Natural killer cell (primary cell): Measurements from ENCODE around the gene ATP11A. TPM values are rescaled to one million over a fixed set of nuclear protein-coding genes. Genes with fewer than 3 reads are reported as not detected.

ENCODE experiments used
- ATAC-seq, 3 donors: fragments of 150-1000 bp in 2 of 3; fragments of 200-7000 bp in 1 of 3; cut with Tn5 transposase; 1 replicate in 1 of 3; 2 replicates in 2 of 3; pipeline ENCODE4 v1.10.0; 2021; ENCODE audit warnings: mild to moderate bottlenecking in 2 of 3, moderate library complexity in 2 of 3
- DNase-seq, 2 donors: peaks; one replicate each; pipeline versions ENCODE4 v3.0.0 to v3.0.0-alpha.2; 2013 to 2021; ENCODE audit warnings: mixed read lengths in 1 of 2
- H3K27ac ChIP-seq: one replicate; pipeline ENCODE4 v1.5.1; 2013; ENCODE audit warnings: mild to moderate bottlenecking, low read length
- H3K27me3 ChIP-seq: one replicate; pipeline ENCODE4 v1.6.1; 2013; ENCODE audit warnings: low read length; ENCODE audit not compliant: control insufficient read depth, insufficient read depth
- H3K36me3 ChIP-seq: one replicate; pipeline ENCODE4 v1.6.1; 2013; ENCODE audit warnings: low read length; ENCODE audit not compliant: control insufficient read depth, insufficient read depth
- H3K4me1 ChIP-seq: one replicate; pipeline ENCODE4 v1.6.1; 2013; ENCODE audit warnings: low read length; ENCODE audit not compliant: control insufficient read depth, insufficient read depth
- H3K4me3 ChIP-seq: one replicate; pipeline ENCODE4 v1.5.1; 2013; ENCODE audit warnings: low read length
- H3K9me3 ChIP-seq: one replicate; pipeline ENCODE4 v1.6.1; 2013; ENCODE audit warnings: low read length; ENCODE audit not compliant: control insufficient read depth, insufficient read depth
- H3K27ac Mint-ChIP-seq, 2 donors: one replicate each; pipeline ENCODE4 v1.8.0; 2022; ENCODE audit warnings: mild to moderate bottlenecking in 2 of 2, mixed read lengths in 2 of 2, moderate library complexity in 1 of 2
- H3K27me3 Mint-ChIP-seq, 2 donors: one replicate each; pipeline ENCODE4 v1.8.0; 2022; ENCODE audit warnings: low read depth in 2 of 2, mixed read lengths in 2 of 2
- H3K36me3 Mint-ChIP-seq: one replicate; pipeline ENCODE4 v1.8.0; 2022; ENCODE audit warnings: mixed read lengths
- H3K4me1 Mint-ChIP-seq, 2 donors: one replicate each; pipeline ENCODE4 v1.8.0; 2022; ENCODE audit warnings: mixed read lengths in 2 of 2
- H3K4me3 Mint-ChIP-seq: one replicate; pipeline ENCODE4 v1.8.0; 2022; ENCODE audit warnings: mild to moderate bottlenecking, moderate library complexity, mixed read lengths
- H3K9me3 Mint-ChIP-seq, 2 donors: one replicate each; pipeline ENCODE4 v1.8.0; 2022; ENCODE audit warnings: mixed read lengths in 2 of 2
- CTCF ChIP-seq: fragments of 200-600 bp; IDR thresholded peaks from one replicate; pipeline ENCODE4 v1.8.0; 2022; ENCODE audit warnings: antibody characterized with exemption
- WGBS: methylation state at CpG from one replicate; pipeline ENCODE4 v1.1.7; 2013; ENCODE audit warnings: missing lambda C conversion rate; ENCODE audit not compliant: insufficient coverage; 5-methylcytosine and 5-hydroxymethylcytosine counted together
- intact Hi-C: fragments of 100-400 bp; cut with micrococcal nuclease; formaldehyde crosslinking; loops from one replicate; pipeline ENCODE4 v1.14.2; 2022
- total RNA-seq, 4 donors: library from RNA; stranded (reverse); fragments of 120-200 nt in 1 of 4; gene quantifications; one replicate each; pipeline versions ENCODE4 v1.2.3 to v1.2.4, GENCODE V29; 2013 to 2022

ATP11A gene
- total RNA-seq, 3 donors from 2014 or later (not counting 1 experiment from before 2014, with no cell fraction given), result 47.1 to 68.6 (median 50.7) TPM

- Mint-ChIP-seq H3K27me3 (no peaks in the 10 kb centered on the region), H3K4me1 (peaks cover 6% of the 10 kb centered on the region in 2 donors), H3K36me3 (peaks cover 6% of the 10 kb centered on the region), H3K27ac (no peak overlapping the region), H3K4me3 (no peak overlapping the region), H3K9me3 (no peaks in the 10 kb centered on the region)
- Histone ChIP-seq H3K4me3 (no peak overlapping the region), H3K27me3 (no peaks in the 10 kb centered on the region), H3K36me3 (peaks cover 8% of the 10 kb centered on the region), H3K4me1 (no peaks in the 10 kb centered on the region), H3K27ac (no peak overlapping the region), H3K9me3 (no peaks in the 10 kb centered on the region)
- WGBS, result 97% methylated on average over 23 of the region's 23 CpGs
- ATAC-seq (no peak), DNase-seq (no peak)
- TF ChIP-seq CTCF, result no peak
- intact Hi-C loops, result no loop called here
Observed at GRCh38 chr13:112844411-112844810, 154.6 kb downstream of the ATP11A start.

- no peak for TF ChIP-seq CTCF
- Histone ChIP-seq H3K27ac (no peak overlapping the region), H3K9me3 (no peaks in the 10 kb centered on the region), H3K4me3 (no peak overlapping the region), H3K27me3 (no peaks in the 10 kb centered on the region), H3K36me3 (peaks cover 8% of the 10 kb centered on the region), H3K4me1 (no peaks in the 10 kb centered on the region)
- no peaks in the 10 kb centered on the region for H3K27me3 Mint-ChIP-seq
- peaks cover 11% of the 10 kb centered on the region in 2 donors for H3K4me1 Mint-ChIP-seq
- DNase-seq (no peak), ATAC-seq (no peak)
- H3K27ac Mint-ChIP-seq, result no peak overlapping the region
- intact Hi-C loops, result no loop called here
- WGBS, result 99% methylated on average over 10 of the region's 10 CpGs
- no peaks in the 10 kb centered on the region for H3K9me3 Mint-ChIP-seq
- H3K4me3 Mint-ChIP-seq, result no peak overlapping the region
- H3K36me3 Mint-ChIP-seq, result peaks cover 6% of the 10 kb centered on the region
Observed at GRCh38 chr13:112844879-112845278, 155.0 kb downstream of the ATP11A start.

- H3K4me1 Mint-ChIP-seq, result peaks cover 14% of the 10 kb centered on the region in 2 donors
- Histone ChIP-seq H3K27me3 (no peaks in the 10 kb centered on the region), H3K27ac (no peak overlapping the region), H3K9me3 (no peaks in the 10 kb centered on the region), H3K4me1 (no peaks in the 10 kb centered on the region), H3K36me3 (peaks cover 8% of the 10 kb centered on the region), H3K4me3 (no peak overlapping the region)
- no peak overlapping the region for H3K4me3 Mint-ChIP-seq
- H3K27ac Mint-ChIP-seq, result no peak overlapping the region
- DNase-seq (no peak), ATAC-seq (no peak)
- no peaks in the 10 kb centered on the region for H3K27me3 Mint-ChIP-seq
- no peaks in the 10 kb centered on the region for H3K9me3 Mint-ChIP-seq
- no peak for TF ChIP-seq CTCF
- intact Hi-C loops, result no loop called here
- peaks cover 9% of the 10 kb centered on the region for H3K36me3 Mint-ChIP-seq
- WGBS, result 96% methylated on average over 23 of the region's 23 CpGs
Observed at GRCh38 chr13:112845511-112846144, 155.8 kb downstream of the ATP11A start.
